IMR-90 (cell line): ENCODE results near the gene GRIA3. TPM values are rescaled to one million over a fixed set of nuclear protein-coding genes. Genes with fewer than 3 reads are reported as not detected.

ENCODE experiments used
- ATAC-seq: fragments of 200-7000 bp; cut with Tn5 transposase; 2 replicates; pipeline ENCODE4 v1.9.1; 2020; ENCODE audit warnings: low read depth, mild to moderate bottlenecking, moderate library complexity
- BruUV-seq: library from RNA; stranded (reverse); fragments of 400-500 nt; replicated peaks from 2 replicates; lab custom pipeline; 2021; lab: Mats Ljungman, UMichigan
- CTCF ChIA-PET: fragments of 300-600 bp; formaldehyde crosslinking; extraction: SDS; loops from one replicate; lab custom pipeline; 2021; ENCODE audit warnings: antibody characterized with exemption; lab: Yijun Ruan, JAX
- POLR2A ChIA-PET: fragments of 300-600 bp; sonication (Branson Sonifier 250); formaldehyde crosslinking; loops from one replicate; lab custom pipeline; 2022; ENCODE audit warnings: antibody characterized with exemption; ENCODE audit not compliant: unreplicated experiment; lab: Charles Lee
- DNase-seq: peaks from one replicate; pipeline ENCODE4 v3.0.0; 2013
- H2AFZ ChIP-seq: replicated peaks from 2 replicates; pipeline ENCODE3; 2013; ENCODE audit warnings: low read length, mild to moderate bottlenecking; ENCODE audit not compliant: poor library complexity
- H2AK5ac ChIP-seq: 2 replicates; pipeline ENCODE4 v1.6.1; 2013; ENCODE audit warnings: low read depth, low read length, inconsistent platforms
- H2AK9ac ChIP-seq: replicated peaks from 2 replicates; pipeline ENCODE3; 2013; ENCODE audit warnings: mild to moderate bottlenecking, low read depth, low read length, moderate library complexity; ENCODE audit not compliant: poor library complexity
- H2BK120ac ChIP-seq: 2 replicates; pipeline ENCODE4 v1.6.1; 2013; ENCODE audit warnings: low read depth, low read length, inconsistent platforms
- H2BK15ac ChIP-seq: 3 replicates; pipeline ENCODE4 v1.6.1; 2013; ENCODE audit warnings: low read depth, low read length, inconsistent platforms
- H2BK20ac ChIP-seq: 2 replicates; pipeline ENCODE4 v1.6.1; 2013; ENCODE audit warnings: low read depth, mild to moderate bottlenecking, inconsistent platforms, low read length, moderate library complexity
- H2BK5ac ChIP-seq: 2 replicates; pipeline ENCODE4 v1.6.1; 2013; ENCODE audit warnings: mild to moderate bottlenecking, low read depth, low read length, inconsistent platforms; ENCODE audit not compliant: poor library complexity, severe bottlenecking
- H3K14ac ChIP-seq: replicated peaks from 2 replicates; pipeline ENCODE4 v1.6.1; 2013; ENCODE audit warnings: low read depth, low read length, inconsistent platforms
- H3K18ac ChIP-seq: 2 replicates; pipeline ENCODE4 v1.6.1; 2013; ENCODE audit warnings: low read depth, low read length, control low read depth
- H3K23ac ChIP-seq: 2 replicates; pipeline ENCODE4 v1.6.1; 2013; ENCODE audit warnings: low read depth, low read length, inconsistent platforms
- H3K27ac ChIP-seq: 2 replicates; pipeline ENCODE4 v1.5.1; 2013; ENCODE audit warnings: mild to moderate bottlenecking, control low read depth, low read length; ENCODE audit not compliant: insufficient read depth
- H3K27me3 ChIP-seq: 2 replicates; pipeline ENCODE4 v1.6.1; 2013; ENCODE audit warnings: low read length; ENCODE audit not compliant: control insufficient read depth, insufficient read depth
- H3K36me3 ChIP-seq: 2 replicates; pipeline ENCODE4 v1.6.1; 2013; ENCODE audit warnings: low read length, mixed read lengths; ENCODE audit not compliant: control insufficient read depth, insufficient read depth
- H3K4ac ChIP-seq: 2 replicates; pipeline ENCODE4 v1.6.1; 2013; ENCODE audit warnings: low read depth, low read length, inconsistent platforms
- H3K4me1 ChIP-seq: 2 replicates; pipeline ENCODE4 v1.6.1; 2013; ENCODE audit warnings: low read length, mixed read lengths; ENCODE audit not compliant: control insufficient read depth, insufficient read depth
- H3K4me2 ChIP-seq: 2 replicates; pipeline ENCODE4 v1.6.1; 2013; ENCODE audit warnings: low read depth, mild to moderate bottlenecking, control low read depth, low read length, moderate library complexity
- H3K4me3 ChIP-seq: 2 replicates; pipeline ENCODE4 v1.5.1; 2013; ENCODE audit warnings: low read depth, mild to moderate bottlenecking, control low read depth, low read length, moderate library complexity; ENCODE audit not compliant: insufficient read depth
- H3K56ac ChIP-seq: 2 replicates; pipeline ENCODE4 v1.6.1; 2013; ENCODE audit warnings: low read length, inconsistent platforms; ENCODE audit not compliant: insufficient read depth; ENCODE audit errors: extremely low read depth
- H3K79me1 ChIP-seq, 2 experiments: 2 replicates each; pipeline ENCODE4 v1.6.1; 2013; ENCODE audit warnings: low read length in 2 of 2, inconsistent platforms in 1 of 2, low read depth in 1 of 2
- H3K9ac ChIP-seq: 2 replicates; pipeline ENCODE4 v1.6.1; 2013; ENCODE audit warnings: low read depth, low read length, control low read depth
- H3K9me1 ChIP-seq: 2 replicates; pipeline ENCODE4 v1.6.1; 2013; ENCODE audit warnings: low read length, inconsistent platforms; ENCODE audit not compliant: insufficient read depth
- H3K9me3 ChIP-seq: 2 replicates; pipeline ENCODE4 v1.6.1; 2013; ENCODE audit warnings: low read length; ENCODE audit not compliant: control insufficient read depth, insufficient read depth
- H4K20me1 ChIP-seq: 2 replicates; pipeline ENCODE4 v1.6.1; 2013; ENCODE audit warnings: low read length, inconsistent platforms; ENCODE audit not compliant: insufficient read depth
- H4K5ac ChIP-seq: 2 replicates; pipeline ENCODE4 v1.6.1; 2013; ENCODE audit warnings: mild to moderate bottlenecking, low read depth, low read length, control low read depth
- H4K8ac ChIP-seq, 2 experiments: 2 replicates each; pipeline ENCODE4 v1.6.1; 2013; ENCODE audit warnings: low read depth in 2 of 2, low read length in 2 of 2, control low read depth in 1 of 2, inconsistent platforms in 1 of 2
- H4K91ac ChIP-seq: 2 replicates; pipeline ENCODE4 v1.6.1; 2013; ENCODE audit warnings: low read depth, low read length, inconsistent platforms; ENCODE audit not compliant: insufficient read depth
- RCOR1 ChIP-seq: IDR thresholded peaks from 2 replicates; pipeline ENCODE4 v1.6.1; 2012; ENCODE audit warnings: mild to moderate bottlenecking, low read length, improper control_type of control experiment; ENCODE audit not compliant: insufficient replicate concordance
- WGBS, 2 experiments: methylation state at CpG; one replicate each; pipeline versions ENCODE4 v1.1.5 to v1.1.7; 2013; ENCODE audit warnings: missing lambda C conversion rate in 2 of 2; ENCODE audit not compliant: insufficient read length in 1 of 2; ENCODE audit errors: extremely low coverage in 2 of 2; 5-methylcytosine and 5-hydroxymethylcytosine counted together
- dilution Hi-C: fragments of 300-500 bp; cut with HindIII; formaldehyde crosslinking; loops from one replicate; pipeline ENCODE4 v1.14.3; 2018; ENCODE audit warnings: low sequenced_read_pairs; ENCODE audit not compliant: unreplicated experiment
- in situ Hi-C: fragments of 300-500 bp; cut with MboI; formaldehyde crosslinking; loops from 3 replicates; pipeline ENCODE4 v1.14.3; 2019; ENCODE audit warnings: low sequenced_read_pairs, inconsistent platforms, mixed read lengths
- intact Hi-C: fragments of 100-400 bp; cut with micrococcal nuclease; formaldehyde crosslinking; loops from 2 replicates; pipeline ENCODE4 v1.10.0; 2022
- polyA plus RNA-seq, 3 experiments: library from polyadenylated mRNA; depleted of rRNA; stranded (reverse); fragments of >200 nt; gene quantifications; 2 replicates each; pipeline ENCODE4 v1.2.3, GENCODE V29; 2012; ENCODE audit warnings: low replicate concordance in 1 of 3
- total RNA-seq: library from RNA; depleted of rRNA; stranded (reverse); fragments of >200 nt; gene quantifications from 2 replicates; pipeline ENCODE4 v1.2.3, GENCODE V29; 2012

Gene GRIA3
- total and polyA plus RNA-seq, 2 of the 4 experiments (the other 2 are of a cell fraction): not detected

DNA sequence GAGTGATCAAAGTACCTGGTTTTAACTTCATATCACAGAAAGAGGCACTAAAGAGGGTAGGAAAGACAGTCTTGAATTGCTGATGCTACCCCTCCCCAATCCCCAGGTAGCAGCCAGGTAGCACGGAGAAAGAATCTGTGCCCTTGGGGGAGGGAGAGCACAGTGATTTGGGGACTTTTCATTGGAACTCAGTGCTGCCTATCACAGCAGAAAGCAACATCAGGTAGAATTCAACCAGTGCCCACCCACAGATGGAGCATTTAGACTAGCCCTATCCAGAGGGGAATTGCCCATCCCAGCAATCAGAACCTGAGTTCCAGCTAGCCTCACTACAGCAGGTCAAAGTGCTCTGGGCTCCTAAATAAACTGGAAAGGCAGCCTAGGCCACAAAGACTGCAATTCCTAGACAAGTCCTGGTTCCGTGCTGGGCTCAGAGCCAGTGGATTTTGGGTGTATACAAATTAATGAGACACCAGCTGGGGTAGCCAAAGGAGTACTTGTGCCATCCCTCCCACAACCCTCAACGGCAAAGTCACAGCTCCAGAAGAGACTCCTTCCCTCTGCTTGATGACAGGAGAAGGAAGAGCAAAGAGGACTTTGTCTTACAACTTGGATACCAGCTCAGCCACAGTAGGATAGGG, 320.7 kb downstream of the GRIA3 start:
- Histone ChIP-seq H3K27me3 (no peaks in the 10 kb centered on the region), H3K4me2 (no peak overlapping the region), H3K9me1 (peaks cover 4% of the 10 kb centered on the region; the same call in 1 of the 2 replicates), H4K20me1 (no peaks in the 10 kb centered on the region), H3K4ac (no peak overlapping the region), H2BK120ac (no peak overlapping the region), H3K79me1 (no peaks in the 10 kb centered on the region), H4K5ac (no peak overlapping the region), H2BK5ac (no peak overlapping the region), H3K36me3 (no peaks in the 10 kb centered on the region), H3K4me3 (no peak overlapping the region), H2AK9ac (no peak overlapping the region), H4K8ac (no peak overlapping the region), H3K18ac (no peak overlapping the region), H3K9ac (no peak overlapping the region), H2BK20ac (no peak overlapping the region), H3K23ac (no peak overlapping the region), H3K27ac (no peak overlapping the region), H3K56ac (no peak overlapping the region), H3K14ac (no peak overlapping the region), H3K4me1 (no peaks in the 10 kb centered on the region), H2AK5ac (no peak overlapping the region), H2AFZ (no peak overlapping the region), H3K9me3 (no peaks in the 10 kb centered on the region), H4K91ac (no peak overlapping the region), H2BK15ac (no peak overlapping the region)
- ChIA-PET POLR2A (no interaction called here), CTCF (no interaction called here)
- WGBS, 2 experiments: no CpG with 5 or more reads among the region's 3 CpGs
- intact Hi-C loops (no loop called here), in situ Hi-C loops (no loop called here), dilution Hi-C loops (no loop called here)
- DNase-seq: no peak
- BruUV-seq: no TSS peak
- TF ChIP-seq RCOR1: no peak
- no peak for ATAC-seq
